Keratinocyte (primary cell): Measurements from ENCODE around the gene TGFBI. TPM values are rescaled to one million over a fixed set of nuclear protein-coding genes. Genes with fewer than 3 reads are reported as not detected.

Experiments used
- DNase-seq: peaks from one replicate; pipeline ENCODE4 v3.0.0-alpha.2; 2011; ENCODE audit warnings: low read depth, missing footprints, low spot score
- FAIRE-seq: peaks from 2 replicates; lab custom pipeline; 2011; peaks lifted over from hg19 to GRCh38; lab: Jason Lieb, UNC
- H2AFZ ChIP-seq: 2 replicates; pipeline ENCODE4 v1.6.0; 2012; ENCODE audit warnings: low read length, control low read depth, inconsistent platforms; ENCODE audit not compliant: control insufficient read depth
- H3K27ac ChIP-seq: 2 replicates; pipeline ENCODE4 v1.5.1; 2011; ENCODE audit warnings: low read length; ENCODE audit not compliant: control insufficient read depth, insufficient read depth
- H3K27me3 ChIP-seq: 3 replicates; pipeline ENCODE4 v1.6.0; 2011; ENCODE audit warnings: low read length; ENCODE audit not compliant: control insufficient read depth, insufficient read depth; ENCODE audit errors: extremely low read depth
- H3K36me3 ChIP-seq, 2 experiments: 2 replicates in 1 of 2; 3 replicates in 1 of 2; pipeline ENCODE4 v1.5.1; 2011; ENCODE audit warnings: low read length in 2 of 2, mild to moderate bottlenecking in 1 of 2; ENCODE audit not compliant: control insufficient read depth in 2 of 2, insufficient read depth in 2 of 2; ENCODE audit errors: extremely low read depth in 1 of 2
- H3K4me1 ChIP-seq: 3 replicates; pipeline ENCODE4 v1.5.1; 2011; ENCODE audit warnings: low read length; ENCODE audit not compliant: control insufficient read depth, insufficient read depth; ENCODE audit errors: extremely low read depth
- H3K4me2 ChIP-seq: 3 replicates; pipeline ENCODE4 v1.6.0; 2011; ENCODE audit warnings: low read depth, low read length; ENCODE audit not compliant: control insufficient read depth, insufficient read depth; ENCODE audit errors: extremely low read depth
- H3K4me3 ChIP-seq, 3 experiments: fragments of 200-600 bp in 1 of 3; sonication (generic) in 1 of 3; 2 replicates in 2 of 3; 3 replicates in 1 of 3; pipeline ENCODE4 v1.5.1; 2011 to 2016; ENCODE audit warnings: low read length in 3 of 3, mild to moderate bottlenecking in 3 of 3, control low read depth in 2 of 3, inconsistent platforms in 1 of 3, low read depth in 1 of 3, mixed read lengths in 1 of 3, mixed run types in 1 of 3, moderate library complexity in 1 of 3; ENCODE audit not compliant: control insufficient read depth in 2 of 3, insufficient read depth in 2 of 3; ENCODE audit errors: extremely low read depth in 1 of 3
- H3K79me2 ChIP-seq: 2 replicates; pipeline ENCODE4 v1.6.0; 2012; ENCODE audit warnings: low read length; ENCODE audit not compliant: control insufficient read depth, insufficient read depth
- H3K9ac ChIP-seq: 3 replicates; pipeline ENCODE4 v1.6.0; 2011; ENCODE audit warnings: low read length; ENCODE audit not compliant: control insufficient read depth, insufficient read depth; ENCODE audit errors: extremely low read depth
- H3K9me1 ChIP-seq: 3 replicates; pipeline ENCODE4 v1.6.0; 2011; ENCODE audit warnings: low read length; ENCODE audit not compliant: control insufficient read depth, insufficient read depth; ENCODE audit errors: extremely low read depth
- H3K9me3 ChIP-seq: 2 replicates; pipeline ENCODE4 v1.5.1; 2012; ENCODE audit warnings: low read depth, low read length; ENCODE audit not compliant: control insufficient read depth
- H4K20me1 ChIP-seq: 3 replicates; pipeline ENCODE4 v1.6.0; 2011; ENCODE audit warnings: low read length; ENCODE audit not compliant: control insufficient read depth, insufficient read depth; ENCODE audit errors: extremely low read depth
- EZH2 ChIP-seq: IDR thresholded peaks from one replicate; pipeline ENCODE4 v1.6.1; 2012; ENCODE audit warnings: inconsistent platforms, mild to moderate bottlenecking, low read length, moderate library complexity
- dilution Hi-C: fragments of 300-500 bp; cut with MboI; formaldehyde crosslinking; loops from one replicate; pipeline ENCODE4 v1.7.0; 2020; ENCODE audit warnings: low sequenced_read_pairs; ENCODE audit not compliant: extremely low pct_ligation_motif_present
- polyA plus RNA-seq, 5 experiments: library from polyadenylated mRNA; depleted of rRNA in 3 of 5; stranded (reverse) in 3 of 5; stranded (forward) in 1 of 5; unstranded in 1 of 5; fragments of >200 nt; gene quantifications; 1 replicate in 1 of 5; 2 replicates in 3 of 5; 3 replicates in 1 of 5; pipeline versions ENCODE4 v1.2.1 to v1.2.3, GENCODE V29; 2011 to 2012; ENCODE audit warnings: missing spikeins in 2 of 5, low read depth in 1 of 5, low replicate concordance in 1 of 5
- TF ChIP-seq, protein P1 (sequence below), 3 experiments: IDR thresholded peaks in 1 of 3; conservative IDR thresholded peaks in 1 of 3; optimal IDR thresholded peaks in 1 of 3; 2 replicates in 2 of 3; 3 replicates in 1 of 3; pipeline versions ENCODE3 to v1.5.1; 2011; ENCODE audit warnings: low read length in 3 of 3, mild to moderate bottlenecking in 3 of 3, moderate library complexity in 2 of 3, control low read depth in 1 of 3, inconsistent platforms in 1 of 3; ENCODE audit not compliant: insufficient read depth in 2 of 3; ENCODE audit errors: extremely low read depth in 1 of 3

Gene TGFBI
- polyA plus RNA-seq, 1 donor (not counting 4 experiments of a cell fraction or from before 2014, with no cell fraction given): 270 TPM

DNA sequence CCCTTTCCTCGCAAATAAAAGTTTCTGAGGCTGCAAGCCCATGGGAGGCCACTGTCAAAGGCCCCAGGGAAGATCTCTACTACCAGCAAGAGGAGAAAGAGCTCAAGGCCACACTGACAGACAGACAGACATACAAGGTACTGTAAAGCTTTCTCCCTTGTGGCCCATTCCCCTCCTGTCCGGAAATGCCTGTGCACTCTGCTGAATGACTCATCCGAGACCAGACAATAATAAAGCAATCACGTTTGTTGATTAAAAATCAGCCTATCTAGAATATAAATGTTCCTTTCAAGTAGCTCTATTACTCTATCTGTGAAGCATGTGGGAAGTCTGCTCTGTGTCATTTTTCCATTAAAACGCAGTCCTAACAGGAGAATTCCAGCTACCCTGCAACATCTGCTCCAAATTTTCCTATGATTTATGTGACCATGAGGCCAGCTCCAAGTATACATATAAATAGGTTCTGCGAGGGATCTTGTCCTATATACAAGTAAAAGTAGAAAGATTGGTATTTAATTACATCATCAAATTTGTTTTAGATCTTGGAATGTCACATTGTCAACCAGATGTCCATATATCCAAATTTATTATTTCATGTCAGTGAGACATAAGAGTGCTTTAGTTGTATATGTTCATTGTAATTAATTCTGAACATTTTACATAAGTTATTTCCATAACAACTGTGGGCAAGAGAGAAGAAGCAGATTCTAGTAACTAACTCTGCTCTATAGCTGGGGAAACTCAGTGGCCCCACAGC, 34.7 kb upstream of the TGFBI start:
- H3K4me3 ChIP-seq: no peak overlapping the region
- no peaks in the 10 kb centered on the region for H3K9me1 ChIP-seq
- no peaks in the 10 kb centered on the region for H3K36me3 ChIP-seq
- no peaks in the 10 kb centered on the region for H3K27me3 ChIP-seq
- no peak overlapping the region for H3K4me2 ChIP-seq
- no peaks in the 10 kb centered on the region for H3K79me2 ChIP-seq
- H3K4me1 ChIP-seq: peaks cover 3% of the 10 kb centered on the region
- H3K27ac ChIP-seq: no peak overlapping the region
- no peak for TF ChIP-seq EZH2
- TF ChIP-seq, protein P1, sequence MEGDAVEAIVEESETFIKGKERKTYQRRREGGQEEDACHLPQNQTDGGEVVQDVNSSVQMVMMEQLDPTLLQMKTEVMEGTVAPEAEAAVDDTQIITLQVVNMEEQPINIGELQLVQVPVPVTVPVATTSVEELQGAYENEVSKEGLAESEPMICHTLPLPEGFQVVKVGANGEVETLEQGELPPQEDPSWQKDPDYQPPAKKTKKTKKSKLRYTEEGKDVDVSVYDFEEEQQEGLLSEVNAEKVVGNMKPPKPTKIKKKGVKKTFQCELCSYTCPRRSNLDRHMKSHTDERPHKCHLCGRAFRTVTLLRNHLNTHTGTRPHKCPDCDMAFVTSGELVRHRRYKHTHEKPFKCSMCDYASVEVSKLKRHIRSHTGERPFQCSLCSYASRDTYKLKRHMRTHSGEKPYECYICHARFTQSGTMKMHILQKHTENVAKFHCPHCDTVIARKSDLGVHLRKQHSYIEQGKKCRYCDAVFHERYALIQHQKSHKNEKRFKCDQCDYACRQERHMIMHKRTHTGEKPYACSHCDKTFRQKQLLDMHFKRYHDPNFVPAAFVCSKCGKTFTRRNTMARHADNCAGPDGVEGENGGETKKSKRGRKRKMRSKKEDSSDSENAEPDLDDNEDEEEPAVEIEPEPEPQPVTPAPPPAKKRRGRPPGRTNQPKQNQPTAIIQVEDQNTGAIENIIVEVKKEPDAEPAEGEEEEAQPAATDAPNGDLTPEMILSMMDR (optimal IDR thresholded peaks at IDR 0.05 in 1 of 3, IDR thresholded peaks at IDR 0.05 in 1 of 3, conservative IDR thresholded peaks at IDR 0.05 in 1 of 3; ENCODE audit: extremely low read depth in 1 of 3, insufficient read depth in 2 of 3, low read length in 3 of 3): no peak
- FAIRE-seq: no peak
- no peak overlapping the region for H3K9ac ChIP-seq
- H4K20me1 ChIP-seq: no peaks in the 10 kb centered on the region
- dilution Hi-C loops: no loop called here
- DNase-seq: no peak
- no peaks in the 10 kb centered on the region for H3K9me3 ChIP-seq
- no peak overlapping the region for H2AFZ ChIP-seq

GRCh38 chr5:135995976-135996375, 32.8 kb upstream of the TGFBI start:
- Histone ChIP-seq H3K4me3 (no peak overlapping the region), H3K9me1 (no peaks in the 10 kb centered on the region), H2AFZ (no peak overlapping the region), H3K36me3 (no peaks in the 10 kb centered on the region), H4K20me1 (no peaks in the 10 kb centered on the region), H3K4me1 (peaks cover 7% of the 10 kb centered on the region), H3K27ac (no peak overlapping the region), H3K9me3 (no peaks in the 10 kb centered on the region), H3K27me3 (no peaks in the 10 kb centered on the region), H3K79me2 (no peaks in the 10 kb centered on the region), H3K4me2 (no peak overlapping the region), H3K9ac (no peak overlapping the region)
- dilution Hi-C loops: no loop called here
- no peak for FAIRE-seq
- no peak for TF ChIP-seq EZH2
- TF ChIP-seq, protein P1 (optimal IDR thresholded peaks at IDR 0.05 in 1 of 3, IDR thresholded peaks at IDR 0.05 in 1 of 3, conservative IDR thresholded peaks at IDR 0.05 in 1 of 3; ENCODE audit: extremely low read depth in 1 of 3, insufficient read depth in 2 of 3, low read length in 3 of 3): no peak
- DNase-seq: no peak
